Mesenchymal stem cell (in vitro differentiated cells and primary cell): ENCODE data around the gene CRIP2.

Source experiments
- DNase-seq: peaks from one replicate; pipeline ENCODE4 v3.0.0-alpha.2; 2013
- H2AFZ ChIP-seq: one replicate; pipeline ENCODE4 v1.6.1; 2013; ENCODE audit warnings: low read depth, mild to moderate bottlenecking, control low read depth, inconsistent platforms, low read length, moderate library complexity
- H2AK5ac ChIP-seq: 2 replicates; pipeline ENCODE4 v1.6.1; 2013; ENCODE audit warnings: low read length, moderate library complexity, mild to moderate bottlenecking, inconsistent platforms; ENCODE audit not compliant: severe bottlenecking
- H2BK120ac ChIP-seq: one replicate; pipeline ENCODE4 v1.6.1; 2013; ENCODE audit warnings: low read depth, mild to moderate bottlenecking, inconsistent platforms, low read length, moderate library complexity
- H2BK12ac ChIP-seq, 2 experiments: one replicate each; pipeline ENCODE4 v1.6.1; 2013; ENCODE audit warnings: inconsistent platforms in 2 of 2, low read length in 2 of 2, mild to moderate bottlenecking in 2 of 2, moderate library complexity in 2 of 2, control low read depth in 1 of 2
- H2BK15ac ChIP-seq: one replicate; pipeline ENCODE4 v1.6.1; 2013; ENCODE audit warnings: mild to moderate bottlenecking, low read depth, inconsistent platforms; ENCODE audit not compliant: poor library complexity, severe bottlenecking
- H2BK5ac ChIP-seq: 2 replicates; pipeline ENCODE4 v1.6.1; 2013; ENCODE audit warnings: low read depth, mild to moderate bottlenecking, low read length, control low read depth, inconsistent platforms; ENCODE audit not compliant: poor library complexity, severe bottlenecking
- H3K14ac ChIP-seq, 2 experiments: one replicate each; pipeline ENCODE4 v1.6.1; 2013; ENCODE audit warnings: inconsistent platforms in 2 of 2, low read length in 2 of 2, control low read depth in 1 of 2, mild to moderate bottlenecking in 1 of 2, moderate library complexity in 1 of 2
- H3K18ac ChIP-seq, 2 experiments: one replicate each; pipeline ENCODE4 v1.6.1; 2013; ENCODE audit warnings: inconsistent platforms in 2 of 2, low read length in 2 of 2, control low read depth in 1 of 2, low read depth in 1 of 2, mild to moderate bottlenecking in 1 of 2
- H3K23ac ChIP-seq, 2 experiments: one replicate each; pipeline ENCODE4 v1.6.1; 2013; ENCODE audit warnings: inconsistent platforms in 2 of 2, low read length in 2 of 2, mild to moderate bottlenecking in 2 of 2, moderate library complexity in 2 of 2, control low read depth in 1 of 2
- H3K27ac ChIP-seq: 2 replicates; pipeline ENCODE4 v1.5.1; 2013; ENCODE audit warnings: mild to moderate bottlenecking, moderate library complexity, low read length, control low read depth, inconsistent platforms; ENCODE audit not compliant: poor library complexity, severe bottlenecking
- H3K27me3 ChIP-seq, 2 experiments: 2 replicates each; pipeline versions ENCODE4 v1.6.1 to v1.7.0; 2013; ENCODE audit warnings: low read length in 2 of 2, mild to moderate bottlenecking in 2 of 2, moderate library complexity in 2 of 2, control low read depth in 1 of 2, inconsistent platforms in 1 of 2; ENCODE audit not compliant: control insufficient read depth in 1 of 2, insufficient read depth in 1 of 2
- H3K36me3 ChIP-seq, 2 experiments: 2 replicates each; pipeline versions ENCODE4 v1.6.1 to v1.7.0; 2013; ENCODE audit warnings: low read length in 2 of 2, control low read depth in 1 of 2, inconsistent platforms in 1 of 2, low read depth in 1 of 2, mild to moderate bottlenecking in 1 of 2; ENCODE audit not compliant: insufficient read depth in 2 of 2, control insufficient read depth in 1 of 2
- H3K4ac ChIP-seq, 2 experiments: one replicate each; pipeline ENCODE4 v1.6.1; 2013; ENCODE audit warnings: inconsistent platforms in 2 of 2, low read length in 2 of 2, mild to moderate bottlenecking in 2 of 2, moderate library complexity in 2 of 2, control low read depth in 1 of 2, low read depth in 1 of 2
- H3K4me1 ChIP-seq: 2 replicates; pipeline ENCODE4 v1.6.1; 2013; ENCODE audit warnings: low read depth, low read length, control low read depth; ENCODE audit not compliant: control insufficient read depth, insufficient read depth
- H3K4me2 ChIP-seq: 2 replicates; pipeline ENCODE4 v1.6.1; 2013; ENCODE audit warnings: low read length, mild to moderate bottlenecking, inconsistent platforms; ENCODE audit not compliant: poor library complexity, severe bottlenecking
- H3K4me3 ChIP-seq, 2 experiments: 2 replicates each; pipeline versions ENCODE4 v1.5.1 to v1.7.0; 2013; ENCODE audit warnings: low read length in 2 of 2, mild to moderate bottlenecking in 2 of 2, control low read depth in 1 of 2, low read depth in 1 of 2; ENCODE audit not compliant: insufficient read depth in 1 of 2
- H3K79me1 ChIP-seq: replicated peaks from 2 replicates; pipeline ENCODE4 v1.6.1; 2013; ENCODE audit warnings: mild to moderate bottlenecking, control low read depth, low read length, inconsistent platforms; ENCODE audit not compliant: poor library complexity, severe bottlenecking
- H3K9ac ChIP-seq: 2 replicates; pipeline ENCODE4 v1.7.0; 2013; ENCODE audit warnings: mild to moderate bottlenecking, low read length, moderate library complexity
- H3K9me3 ChIP-seq: 2 replicates; pipeline ENCODE4 v1.7.0; 2013; ENCODE audit warnings: mild to moderate bottlenecking, low read length; ENCODE audit not compliant: control insufficient read depth
- H4K8ac ChIP-seq: one replicate; pipeline ENCODE4 v1.6.1; 2013; ENCODE audit warnings: inconsistent platforms, mild to moderate bottlenecking, low read length, moderate library complexity
- H4K91ac ChIP-seq: one replicate; pipeline ENCODE4 v1.6.1; 2013; ENCODE audit warnings: mild to moderate bottlenecking, low read length, inconsistent platforms
- WGBS: methylation state at CpG from one replicate; pipeline ENCODE4 v1.1.7; 2013; ENCODE audit warnings: mixed read lengths; 5-methylcytosine and 5-hydroxymethylcytosine counted together

The CRIP2 gene

DNA sequence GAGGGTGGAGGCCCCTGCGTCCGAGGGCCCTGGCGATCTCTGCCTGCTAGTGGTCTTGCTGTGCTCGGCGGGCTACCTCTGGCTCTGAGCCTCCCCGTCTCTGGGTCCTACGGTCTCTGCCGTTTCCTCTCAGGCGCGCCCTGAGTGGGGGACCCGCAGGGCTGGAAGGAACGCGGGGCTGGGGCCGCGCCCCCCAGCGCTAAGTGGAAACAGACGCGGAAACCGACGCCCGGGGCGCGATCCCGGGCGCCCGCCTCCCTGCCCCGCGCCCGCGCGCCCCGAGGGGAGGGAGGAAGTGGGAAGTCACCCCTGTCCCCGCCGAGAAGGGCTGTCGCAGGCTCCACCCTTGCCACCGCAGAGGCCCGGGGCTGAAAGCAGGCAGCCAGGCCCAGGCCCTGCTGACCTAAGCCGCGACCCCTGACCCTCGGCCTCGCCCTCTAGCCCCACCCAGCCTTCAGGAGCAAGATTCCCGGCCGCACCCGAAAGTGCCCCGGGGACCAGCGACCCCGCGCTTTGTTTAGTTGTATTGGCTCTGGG is 12.9 kb downstream of the CRIP2 start:
- Histone ChIP-seq H4K91ac (peak overlapping the region; percentile 11), H3K4me3 (no peak overlapping the region), H3K79me1 (peaks cover 1% of the 10 kb centered on the region)

DNA sequence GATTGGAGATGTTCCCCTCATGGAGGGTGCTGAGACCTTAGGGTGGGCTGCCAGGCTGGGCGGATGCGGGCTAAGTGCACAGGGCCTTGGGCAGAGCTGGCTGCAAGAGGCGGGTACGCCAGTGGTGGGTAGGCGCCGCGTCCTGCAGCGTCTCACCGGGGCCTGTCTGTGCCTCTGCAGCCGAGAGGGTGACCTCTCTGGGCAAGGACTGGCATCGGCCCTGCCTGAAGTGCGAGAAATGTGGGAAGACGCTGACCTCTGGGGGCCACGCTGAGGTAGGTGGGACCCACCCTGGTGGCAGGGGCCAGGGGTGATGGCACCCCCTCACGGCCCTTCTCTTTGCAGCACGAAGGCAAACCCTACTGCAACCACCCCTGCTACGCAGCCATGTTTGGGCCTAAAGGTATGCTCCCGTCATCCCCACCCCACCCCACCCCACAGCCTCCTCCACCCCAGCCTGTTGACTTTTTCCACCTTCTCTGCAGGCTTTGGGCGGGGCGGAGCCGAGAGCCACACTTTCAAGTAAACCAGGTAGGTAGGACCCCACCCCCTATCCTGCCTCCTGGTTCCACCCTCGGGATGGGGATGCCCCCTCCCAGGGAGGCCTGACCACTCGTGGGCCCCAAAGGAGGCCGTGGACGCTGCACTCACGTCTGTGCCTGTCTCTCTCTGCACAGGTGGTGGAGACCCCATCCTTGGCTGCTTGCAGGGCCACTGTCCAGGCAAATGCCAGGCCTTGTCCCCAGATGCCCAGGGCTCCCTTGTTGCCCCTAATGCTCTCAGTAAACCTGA is 13.6 kb downstream of the CRIP2 start:
- H3K4me1 ChIP-seq = peaks cover 37% of the 10 kb centered on the region

More for the DNA sequence above, 12.9 kb downstream of the CRIP2 start:
- Histone ChIP-seq H3K4me2 (no peak overlapping the region), H4K8ac (peak overlapping the region; percentile 21), H3K14ac (no peak overlapping the region), H3K27me3 (peaks cover 14 to 36% of the 10 kb centered on the region in 2 experiments), H2BK120ac (no peak overlapping the region), H3K4ac (no peak overlapping the region), H2BK12ac (no peak overlapping the region), H3K18ac (peak overlapping the region in 1 of 2 experiments; percentile 40), H3K23ac (peak overlapping the region in 1 of 2 experiments; percentile 63), H2AFZ (no peak overlapping the region), H2BK5ac (no peak overlapping the region), H3K27ac (no peak overlapping the region), H3K4me1 (peaks cover 42% of the 10 kb centered on the region), H2AK5ac (no peak overlapping the region), H2BK15ac (no peak overlapping the region), H3K9ac (peak overlapping the region; percentile 55), H3K36me3 (peaks cover 0 to 5% of the 10 kb centered on the region in 2 experiments), H3K9me3 (no peaks in the 10 kb centered on the region)
- DNase-seq = no peak
- WGBS = 31% methylated on average over 42 of the region's 48 CpGs

DNA sequence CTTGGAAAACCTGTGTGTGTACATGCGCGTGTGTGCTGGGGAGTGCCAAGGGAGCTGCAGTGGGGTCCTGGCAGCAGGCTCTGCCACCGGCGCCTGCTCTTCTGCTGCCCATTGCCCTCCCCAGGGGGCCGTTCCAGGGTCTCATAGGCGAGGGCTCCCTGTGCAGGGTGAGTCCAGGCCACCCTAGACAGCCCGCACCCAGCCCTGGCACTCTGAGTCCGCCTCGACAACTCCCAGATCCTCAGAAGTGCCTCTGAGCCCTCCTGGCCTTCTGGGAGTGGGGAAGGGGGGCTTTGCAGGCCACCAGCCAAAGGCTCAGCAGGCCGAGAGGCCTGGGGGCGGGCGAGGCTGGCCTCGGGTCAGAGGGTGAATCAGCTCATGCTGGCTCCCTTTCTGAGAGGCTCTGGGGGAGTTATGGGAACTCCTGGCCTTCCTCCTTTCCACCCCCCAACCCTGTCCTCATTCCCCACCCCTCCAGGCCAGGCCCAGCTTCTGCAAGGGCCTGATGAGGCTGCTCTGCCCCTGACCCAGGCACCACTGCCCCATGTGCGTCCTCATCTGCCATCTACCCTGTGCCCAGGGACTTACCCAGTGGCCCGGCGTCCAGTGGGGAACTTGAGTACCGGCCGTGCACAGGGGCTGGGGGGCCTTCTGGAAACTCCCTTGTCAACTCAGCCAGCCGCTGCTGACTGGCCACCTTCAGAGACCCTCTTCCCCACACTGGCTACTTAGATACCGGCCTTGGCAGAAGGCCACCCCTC is 14.3 kb downstream of the CRIP2 start:
- H3K4me3 ChIP-seq = peak overlapping the region in 1 of 2 experiments; percentile 81
- peaks cover 1% of the 10 kb centered on the region for H3K79me1 ChIP-seq
- peak overlapping the region; percentile 8 for H4K8ac ChIP-seq
- no peak overlapping the region for H3K27ac ChIP-seq
- H3K27me3 ChIP-seq = peaks cover 14 to 36% of the 10 kb centered on the region in 2 experiments
- WGBS = 87% methylated on average over 18 of the region's 20 CpGs
- no peak overlapping the region for H2BK5ac ChIP-seq
- H3K4me2 ChIP-seq = no peak overlapping the region
- DNase-seq = no peak
- H4K91ac ChIP-seq = no peak overlapping the region
- peaks cover 0 to 9% of the 10 kb centered on the region in 2 experiments for H3K36me3 ChIP-seq
- H2BK12ac ChIP-seq = no peak overlapping the region
- peak overlapping the region; percentile 36 for H2BK15ac ChIP-seq
- no peak overlapping the region for H3K4ac ChIP-seq
- H2AFZ ChIP-seq = no peak overlapping the region
- H2BK120ac ChIP-seq = no peak overlapping the region
- no peaks in the 10 kb centered on the region for H3K9me3 ChIP-seq
- no peak overlapping the region for H3K23ac ChIP-seq
- H3K4me1 ChIP-seq = peaks cover 34% of the 10 kb centered on the region
- H2AK5ac ChIP-seq = peak overlapping the region; percentile 41
- peak overlapping the region; percentile 32 for H3K9ac ChIP-seq
- H3K18ac ChIP-seq = no peak overlapping the region
- H3K14ac ChIP-seq = no peak overlapping the region

More for the DNA sequence above, 13.6 kb downstream of the CRIP2 start:
- H3K27ac ChIP-seq = no peak overlapping the region
- no peak overlapping the region for H2BK120ac ChIP-seq
- H2BK15ac ChIP-seq = no peak overlapping the region
- peaks cover 0 to 9% of the 10 kb centered on the region in 2 experiments for H3K36me3 ChIP-seq
- peaks cover 1% of the 10 kb centered on the region for H3K79me1 ChIP-seq
- peak overlapping the region; percentile 11 for H4K91ac ChIP-seq
- H3K4ac ChIP-seq = no peak overlapping the region
- H4K8ac ChIP-seq = no peak overlapping the region
- H3K23ac ChIP-seq = no peak overlapping the region
- no peak for DNase-seq
- H3K14ac ChIP-seq = no peak overlapping the region
- no peaks in the 10 kb centered on the region for H3K9me3 ChIP-seq
- no peak overlapping the region for H2AFZ ChIP-seq
- 94% methylated on average over 26 of the region's 26 CpGs for WGBS
- no peak overlapping the region for H3K4me3 ChIP-seq
- H3K18ac ChIP-seq = no peak overlapping the region
- no peak overlapping the region for H2BK5ac ChIP-seq
- no peak overlapping the region for H3K9ac ChIP-seq
- peaks cover 14 to 36% of the 10 kb centered on the region in 2 experiments for H3K27me3 ChIP-seq
- H2BK12ac ChIP-seq = no peak overlapping the region
- no peak overlapping the region for H2AK5ac ChIP-seq
- H3K4me2 ChIP-seq = no peak overlapping the region
